ENCODE data around the gene AURKA. TPM values are rescaled to one million over a fixed set of nuclear protein-coding genes. Genes with fewer than 3 reads are reported as not detected.
"Not testable (repeated sequence)": the region's sequence is repeated elsewhere in the genome, so short reads cannot be mapped to it uniquely, and the experiment has no call there.

AURKA gene
- total RNA-seq, 1 donor from 2014 or later: 12.3 TPM

DNA sequence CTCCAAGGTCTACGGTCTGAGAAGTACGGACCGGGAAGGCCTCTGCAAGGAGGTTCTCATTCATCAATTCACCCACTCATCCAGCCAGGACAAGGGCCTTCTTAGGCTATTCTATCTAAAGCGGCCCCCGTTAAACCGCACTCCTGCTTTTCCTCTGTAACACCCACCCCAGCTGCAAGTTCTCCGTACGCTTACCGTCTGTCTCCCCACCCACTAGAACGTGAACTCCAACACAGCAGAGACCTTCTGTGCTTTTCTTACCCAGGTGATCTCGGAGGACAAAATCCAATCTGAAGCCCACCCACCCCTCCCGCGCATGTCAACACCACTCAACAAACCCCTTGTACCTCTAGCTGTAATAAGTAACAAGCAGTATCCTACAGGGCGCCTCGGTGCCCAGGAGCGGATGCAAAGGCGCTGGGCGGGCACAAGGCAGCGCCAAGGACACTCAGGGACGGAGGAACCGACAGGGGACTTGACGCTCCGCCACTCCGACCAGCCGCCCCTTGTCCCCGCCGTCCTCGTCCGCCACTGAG is 351 bp downstream of the AURKA start:
- DNase-seq (ENCODE audit: low spot score): no peak

DNA sequence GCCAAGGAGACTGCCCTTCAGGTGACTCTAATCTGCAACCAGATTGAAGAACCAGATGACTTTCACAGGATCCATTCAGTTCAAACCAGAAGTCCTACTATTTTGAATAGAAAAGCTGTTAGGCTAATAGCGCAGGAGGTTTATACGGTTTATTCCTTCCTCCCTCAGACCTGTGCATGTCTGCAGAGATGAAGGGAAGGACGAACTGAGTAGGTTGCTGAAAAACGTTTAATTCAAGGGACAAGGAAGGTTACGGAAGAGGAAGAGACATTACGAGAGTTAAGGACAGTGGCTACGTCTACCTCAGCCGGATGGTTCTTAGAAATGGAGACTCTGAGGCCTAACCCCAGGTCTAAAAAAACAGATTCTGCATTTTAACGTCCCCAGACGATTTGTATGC is 978 bp downstream of the AURKA start:
- no peak for DNase-seq (ENCODE audit: low spot score)

DNA sequence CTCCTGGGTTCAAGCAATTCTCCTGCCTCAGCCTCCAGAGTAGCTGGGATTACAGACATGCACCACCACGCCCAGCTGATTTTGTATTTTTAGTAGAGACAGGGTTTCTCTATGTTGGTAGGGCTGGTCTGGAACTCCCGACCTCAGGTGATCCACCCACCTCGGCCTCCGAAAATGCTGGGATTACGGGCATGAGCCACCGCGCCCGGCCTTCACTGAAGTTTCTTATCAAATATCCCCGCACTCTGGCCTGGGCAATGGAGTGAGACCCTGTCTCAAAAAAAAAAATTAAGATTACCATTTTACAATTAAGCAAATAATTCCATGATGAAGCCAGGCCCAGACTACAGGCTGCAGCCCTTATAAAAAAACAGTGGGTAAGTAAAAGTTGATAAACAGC is 1.6 kb downstream of the AURKA start:
- DNase-seq (ENCODE audit: low spot score): not testable (repeated sequence)

DNA sequence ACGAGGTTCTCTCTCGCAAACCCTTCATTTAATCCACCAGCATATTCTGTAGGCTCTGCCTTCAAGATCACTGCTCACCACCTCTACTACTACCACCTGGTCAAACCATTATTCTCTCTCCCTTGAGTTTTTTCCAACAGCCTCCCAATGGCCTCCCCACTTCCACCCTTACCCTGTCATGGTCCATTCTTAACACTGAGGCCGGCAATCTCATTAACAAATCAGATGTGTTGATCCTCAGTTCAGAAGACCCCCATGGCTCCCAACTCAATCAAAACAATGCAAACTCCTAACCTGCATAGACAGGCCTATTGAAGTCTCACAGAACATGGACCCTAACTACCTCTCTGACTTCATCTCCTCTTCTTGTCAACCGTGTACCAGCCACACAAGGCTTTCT is 2.2 kb downstream of the AURKA start:
- no peak for DNase-seq (ENCODE audit: low spot score)

DNA sequence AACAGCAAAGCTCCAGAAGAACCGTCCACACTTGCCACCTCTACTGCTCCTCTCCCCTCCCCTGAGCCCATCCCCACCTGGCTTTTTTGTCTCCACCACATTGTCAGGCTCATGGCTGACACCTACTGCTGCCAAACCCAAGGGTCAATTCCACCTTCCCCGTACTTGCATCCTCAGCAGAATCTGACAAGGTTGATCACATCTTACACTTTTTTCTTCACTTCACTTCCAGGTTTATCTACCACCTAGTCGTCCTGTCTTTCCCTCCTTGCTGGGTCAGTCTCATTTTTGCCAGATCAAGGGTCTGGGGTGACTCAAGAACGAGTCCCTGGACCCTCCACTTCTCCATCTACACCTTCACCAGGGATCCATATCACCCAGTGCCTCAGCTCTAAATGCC is 3.1 kb downstream of the AURKA start:
- no peak for DNase-seq (ENCODE audit: low spot score)

DNA sequence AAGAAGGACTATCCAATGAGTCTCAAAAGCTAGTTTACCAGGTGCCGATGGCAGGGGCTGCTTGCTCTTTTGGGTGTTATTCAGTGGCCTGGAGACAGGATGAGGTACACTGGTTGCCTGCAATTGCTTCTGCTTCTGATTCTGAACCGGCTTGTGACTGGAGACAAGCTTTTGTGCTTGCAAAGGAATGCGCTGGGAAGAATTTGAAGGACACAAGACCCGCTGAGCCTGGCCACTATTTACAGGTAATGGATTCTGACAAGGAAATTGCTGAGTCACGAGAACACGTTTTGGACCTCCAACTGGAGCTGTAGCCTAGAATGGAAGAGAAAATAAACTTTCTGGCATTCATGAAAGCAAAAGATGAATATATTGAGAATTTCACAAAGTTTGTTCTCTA is 5.8 kb downstream of the AURKA start:
- no peak for DNase-seq (ENCODE audit: low spot score)

DNA sequence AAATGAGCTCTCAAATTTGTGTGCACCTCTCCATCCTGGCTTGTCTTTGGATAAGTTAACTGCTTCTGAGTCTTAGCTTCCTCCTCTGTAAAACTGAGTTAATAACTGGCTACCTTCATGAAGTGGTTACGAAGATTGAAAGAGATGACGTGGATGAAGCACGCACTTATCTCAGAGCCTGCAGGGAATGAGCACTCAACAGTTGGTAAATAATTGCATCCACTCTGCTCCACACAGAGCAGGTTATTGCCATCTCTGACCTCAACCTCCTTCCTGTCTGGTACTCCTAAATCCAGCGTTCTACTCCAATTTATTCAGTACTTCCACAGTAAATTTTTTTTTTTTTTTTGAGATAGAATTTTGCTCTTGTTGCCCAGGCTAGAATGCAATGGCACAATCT is 6.9 kb downstream of the AURKA start:
- no peak for DNase-seq (ENCODE audit: low spot score)

DNA sequence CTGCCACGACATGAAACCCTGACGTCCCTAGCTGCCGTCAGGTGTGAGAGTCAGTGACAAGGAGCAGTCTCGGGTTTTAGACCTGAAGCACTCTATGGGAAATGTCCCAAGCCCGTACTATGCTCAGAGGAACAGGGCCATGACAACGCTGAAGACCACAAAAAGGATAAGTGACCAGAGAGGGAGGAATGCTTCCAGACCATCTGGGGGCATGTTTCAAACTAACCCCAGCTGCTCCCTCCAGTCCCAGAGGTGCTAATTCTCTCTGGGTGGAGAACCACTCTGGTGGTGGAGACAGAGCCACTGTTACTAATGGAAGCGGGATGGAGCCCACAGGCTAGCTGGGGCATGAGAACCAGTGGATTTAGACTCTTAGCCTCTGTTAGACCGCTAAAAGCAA is 8.7 kb downstream of the AURKA start:
- DNase-seq (ENCODE audit: low spot score): no peak

DNA sequence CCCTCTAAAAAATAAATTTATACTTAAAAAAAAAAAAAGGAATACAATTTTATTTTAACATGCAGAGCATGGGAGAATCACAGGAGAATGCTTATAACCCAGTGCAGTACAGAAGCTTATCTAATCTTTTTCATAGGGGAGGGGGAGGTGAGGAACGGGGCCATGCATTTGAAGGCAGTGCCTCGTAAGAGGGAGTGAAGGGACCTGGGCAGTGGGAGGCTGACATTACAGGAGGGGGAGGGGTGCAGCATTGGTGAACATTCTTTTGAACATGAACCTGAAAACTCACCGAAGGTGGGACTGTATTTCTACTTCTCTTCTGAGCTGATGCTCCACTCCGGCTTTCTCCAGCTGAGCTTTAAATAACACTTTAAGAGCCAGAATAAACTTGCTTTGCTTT is 9.3 kb downstream of the AURKA start:
- DNase-seq (ENCODE audit: low spot score): no peak

DNA sequence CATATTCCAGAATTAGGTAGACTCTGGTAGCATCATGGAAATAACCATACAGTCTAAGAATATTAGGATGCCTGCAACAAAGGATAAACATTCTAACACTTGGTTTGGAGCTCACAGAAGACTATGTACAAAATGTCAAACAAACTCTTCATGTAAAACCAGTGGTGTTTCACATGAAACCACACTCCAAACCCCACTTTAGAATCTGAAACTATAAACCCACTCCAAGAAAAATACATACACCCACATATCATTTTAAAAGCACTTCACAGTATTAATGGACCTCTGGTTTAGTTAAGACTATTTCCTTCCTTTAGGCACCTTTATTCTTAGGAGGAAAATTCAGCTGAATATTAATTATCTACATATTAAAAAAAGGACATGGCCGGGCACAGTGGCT is 10.5 kb downstream of the AURKA start:
- no peak for DNase-seq (ENCODE audit: low spot score)

DNA sequence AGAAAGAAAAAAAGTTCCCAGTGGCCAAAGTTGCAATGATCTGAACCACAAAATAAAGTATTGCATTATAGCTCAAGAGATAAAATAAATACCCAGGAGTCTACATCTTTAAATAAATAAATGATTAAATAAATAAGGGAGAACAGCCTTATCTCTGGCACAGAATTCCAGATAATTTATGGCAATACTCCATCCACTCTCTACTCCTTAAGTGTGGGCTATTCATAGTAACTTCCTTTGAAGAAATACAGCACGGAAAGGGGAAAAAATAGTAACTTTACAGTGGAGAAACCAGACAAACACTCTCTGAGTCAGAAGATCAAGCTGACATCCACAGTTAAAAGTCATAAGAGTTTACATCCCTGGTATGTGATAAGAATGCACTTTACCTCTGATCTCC is 11.6 kb downstream of the AURKA start:
- peak; percentile 83 for DNase-seq (ENCODE audit: low spot score)

DNA sequence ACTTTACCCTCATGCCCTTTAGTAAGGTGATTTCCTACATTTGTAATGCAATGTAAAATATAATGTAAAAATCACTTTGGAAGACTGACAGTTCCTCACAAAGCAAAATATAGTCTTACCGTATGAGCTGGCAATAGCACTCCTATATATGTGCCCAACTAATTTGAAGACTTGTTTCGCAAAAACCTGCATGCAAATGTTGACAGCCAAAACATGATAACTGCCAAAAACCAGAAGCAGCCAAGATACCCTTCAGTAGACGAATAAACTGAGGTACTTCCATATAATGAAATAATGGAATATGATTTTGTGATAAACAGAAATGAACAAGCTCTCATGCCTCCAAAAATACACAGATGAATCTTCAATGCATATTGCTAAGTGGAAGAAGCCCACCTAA is 13.6 kb downstream of the AURKA start:
- DNase-seq (ENCODE audit: low spot score): no peak

DNA sequence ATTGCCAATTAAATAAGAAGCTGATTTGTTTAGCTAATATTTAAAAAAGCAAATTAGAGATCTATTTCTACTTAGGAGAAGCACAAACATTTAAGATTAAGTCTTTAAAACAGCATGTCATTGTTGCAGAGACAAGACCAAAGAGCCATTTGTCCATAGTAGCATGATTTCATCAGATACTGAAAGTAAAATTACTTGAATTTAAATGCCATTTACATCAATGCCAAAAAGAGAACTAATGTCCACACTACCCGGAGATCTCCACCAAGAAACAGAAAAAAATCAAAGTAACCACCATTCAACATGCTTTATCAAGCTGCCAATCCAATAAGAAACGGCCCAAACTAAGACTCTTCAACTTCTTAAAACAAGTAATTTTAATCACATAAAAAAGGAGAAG is 15.7 kb downstream of the AURKA start:
- no peak for DNase-seq (ENCODE audit: low spot score)

DNA sequence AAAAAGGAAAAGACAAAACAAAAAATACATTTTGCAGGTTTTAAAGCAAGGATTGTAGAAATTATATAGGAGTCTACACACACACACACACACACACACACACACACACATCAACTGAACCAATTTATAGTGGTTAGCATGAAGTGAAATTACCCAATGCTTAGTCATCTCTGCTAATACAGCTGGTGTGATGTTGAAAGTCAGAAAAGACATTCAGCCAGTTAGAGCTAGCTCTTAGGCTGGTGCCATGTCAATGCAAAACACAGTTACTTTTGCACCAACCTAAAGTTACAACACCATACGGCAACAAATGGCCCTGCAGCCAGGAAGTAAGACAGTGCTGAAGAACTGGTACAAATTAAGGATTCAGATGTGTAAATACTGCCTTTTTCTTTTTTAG is 18.1 kb downstream of the AURKA start:
- DNase-seq (ENCODE audit: low spot score): peak; percentile 52

DNA sequence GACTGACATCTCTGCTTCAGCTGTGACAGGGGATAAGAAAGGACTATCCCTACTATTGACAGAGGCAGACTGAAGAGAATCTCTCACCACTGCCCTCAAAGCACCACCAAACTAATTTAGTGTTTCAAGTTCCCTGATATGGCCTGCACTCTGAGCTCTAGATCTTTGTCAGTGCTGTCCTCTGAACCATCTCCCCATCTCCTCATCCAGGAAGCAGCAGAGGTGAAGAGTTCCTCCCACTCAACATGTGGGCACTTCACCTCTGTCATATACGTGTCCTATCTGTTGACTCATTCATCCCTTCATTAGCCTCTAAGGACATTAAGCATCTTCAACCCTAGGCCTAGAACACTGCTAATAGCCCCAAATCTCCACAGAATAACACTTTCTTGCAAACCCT is 19.2 kb downstream of the AURKA start:
- no peak for DNase-seq (ENCODE audit: low spot score)

DNA sequence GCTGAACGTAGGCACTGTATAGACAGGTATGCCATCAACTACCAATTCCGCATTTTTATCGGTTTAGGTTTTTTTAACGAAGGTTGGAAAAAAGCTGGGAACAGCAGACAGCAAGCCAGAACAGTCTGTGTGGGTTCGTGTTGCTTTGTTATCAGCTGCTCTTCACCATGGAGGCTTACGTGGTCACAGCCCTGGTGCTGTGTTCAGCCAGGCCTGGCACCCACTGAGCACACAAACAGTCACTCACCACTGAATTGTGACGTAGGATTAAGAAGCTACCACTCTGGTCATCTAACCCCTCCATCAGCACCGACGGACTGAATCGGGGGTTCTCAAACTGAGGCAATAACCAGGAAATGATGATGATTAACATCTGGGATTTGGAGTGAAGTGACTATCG is 20.0 kb downstream of the AURKA start:
- DNase-seq (ENCODE audit: low spot score): no peak

DNA sequence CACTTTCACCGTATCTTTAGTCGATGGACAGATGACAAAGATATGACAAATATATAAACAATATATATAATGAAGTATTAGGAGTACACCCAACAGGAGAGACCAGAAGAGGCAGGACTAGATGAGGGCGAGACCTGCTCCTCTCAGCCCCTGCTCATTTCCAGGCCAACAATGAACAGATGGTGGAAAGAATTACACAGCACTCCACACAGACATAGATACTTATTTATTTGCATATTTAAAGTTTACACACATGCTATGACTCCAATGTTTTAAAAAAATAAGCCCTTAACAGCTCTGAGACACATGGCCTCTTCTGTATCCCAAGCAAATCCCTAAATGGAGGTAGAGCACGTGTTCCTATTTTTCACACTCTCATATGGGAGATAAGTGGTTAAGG is 22.8 kb downstream of the AURKA start:
- no peak for DNase-seq (ENCODE audit: low spot score)

DNA sequence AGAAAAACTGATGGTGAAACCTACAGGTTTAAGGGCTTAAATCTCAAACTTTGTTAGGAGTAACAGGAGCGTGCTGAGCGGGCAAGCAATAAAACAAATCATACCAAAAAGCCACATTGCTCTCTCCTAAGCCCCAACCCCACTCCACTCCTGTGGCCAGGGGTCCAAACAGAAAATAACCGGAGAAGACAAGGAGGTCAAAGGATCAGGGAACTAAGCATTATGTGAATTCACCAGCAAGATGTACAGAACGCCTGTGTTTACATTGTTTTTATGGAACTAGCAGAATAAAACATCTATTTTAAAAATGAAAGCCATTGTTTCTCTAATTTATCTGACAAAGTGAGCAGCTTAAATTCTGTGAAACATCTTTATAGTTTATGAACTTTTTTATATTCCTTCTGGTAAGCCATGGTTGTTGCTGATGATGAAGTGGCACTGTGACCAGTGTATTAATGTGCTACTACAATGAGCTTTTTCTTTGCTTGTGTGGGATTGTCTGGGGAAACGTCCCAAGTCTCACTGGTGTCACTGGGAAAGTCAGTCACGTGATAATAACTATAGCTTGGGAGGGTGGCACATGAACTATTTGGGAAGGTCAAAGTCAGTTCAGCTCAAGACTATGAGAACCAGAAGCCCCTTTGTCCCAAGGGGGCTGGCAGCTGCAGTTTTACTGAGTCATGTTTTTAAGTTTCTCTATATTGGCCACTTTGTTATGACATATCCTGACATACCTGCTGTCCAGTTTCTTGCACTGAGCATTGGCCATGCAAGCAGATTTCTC is 23.5 kb downstream of the AURKA start:
- DNase-seq (ENCODE audit: low spot score): no peak

DNA sequence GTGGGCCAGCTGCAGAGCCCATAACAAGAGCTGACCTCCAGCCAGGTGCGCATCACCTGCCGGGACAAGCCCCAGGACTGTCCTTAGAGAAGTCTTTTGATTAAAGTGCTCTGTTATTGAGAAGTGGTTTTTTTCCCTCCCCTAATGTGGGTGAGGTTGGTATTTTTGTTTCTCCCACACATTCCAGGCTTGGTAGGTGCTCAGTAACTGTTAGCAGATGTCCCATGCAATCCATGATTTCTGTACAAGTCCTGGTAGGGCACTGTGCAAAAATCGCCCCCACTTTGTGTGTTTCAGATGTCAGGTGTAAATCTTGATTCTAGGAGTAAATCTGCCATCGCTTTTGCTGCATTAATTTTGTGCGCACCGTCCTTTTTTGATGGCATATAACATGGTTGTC is 28.5 kb downstream of the AURKA start:
- DNase-seq (ENCODE audit: low spot score): no peak

DNA sequence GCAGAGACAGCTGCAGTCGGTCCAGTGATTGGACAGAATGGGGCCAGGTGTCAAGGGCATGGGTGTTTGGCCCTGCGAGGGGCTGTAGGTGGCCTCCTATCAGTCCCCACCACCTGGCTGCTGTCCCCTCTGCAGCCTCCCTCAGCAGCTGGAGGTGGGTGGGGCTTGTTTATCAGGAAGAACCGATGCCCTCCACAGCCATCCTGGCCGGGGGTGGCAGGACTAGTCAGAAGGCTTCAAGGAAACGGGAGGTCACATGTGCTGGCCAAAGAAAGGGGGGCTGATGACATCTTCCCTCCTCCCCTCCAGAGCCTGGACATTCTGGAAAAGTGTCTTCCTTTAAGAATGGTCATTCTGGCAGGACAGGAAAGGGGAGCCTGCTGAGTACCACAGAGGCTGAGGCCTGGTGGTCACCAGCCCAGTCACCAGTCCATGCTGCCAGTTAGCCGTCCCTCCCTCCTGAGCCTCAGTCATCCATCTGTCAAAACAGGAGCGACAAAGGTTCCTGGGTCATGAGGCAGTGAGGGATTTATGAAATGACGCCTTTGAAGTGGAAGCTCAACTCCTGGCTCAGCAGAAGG is 29.1 kb downstream of the AURKA start:
- DNase-seq (ENCODE audit: low spot score): no peak

DNA sequence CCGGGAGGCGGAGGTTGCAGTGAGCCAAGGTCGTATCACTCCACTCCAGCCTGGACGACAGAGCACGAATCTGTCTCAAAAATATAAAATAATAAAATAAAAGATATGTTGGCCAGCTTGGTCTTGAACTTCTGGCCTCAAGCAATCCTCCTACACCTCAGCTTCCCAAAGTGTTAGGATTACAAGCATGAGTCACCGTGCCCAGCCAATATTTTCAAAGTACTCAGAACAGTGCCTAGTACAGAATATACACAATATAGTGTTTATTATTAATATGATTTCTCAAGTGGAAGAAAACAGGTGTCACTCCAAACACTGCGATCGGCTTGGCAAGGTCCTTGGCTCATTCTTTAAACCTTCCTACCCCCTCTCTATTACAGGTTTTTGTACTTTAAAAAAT is 30.1 kb downstream of the AURKA start:
- DNase-seq (ENCODE audit: low spot score): no peak

DNA sequence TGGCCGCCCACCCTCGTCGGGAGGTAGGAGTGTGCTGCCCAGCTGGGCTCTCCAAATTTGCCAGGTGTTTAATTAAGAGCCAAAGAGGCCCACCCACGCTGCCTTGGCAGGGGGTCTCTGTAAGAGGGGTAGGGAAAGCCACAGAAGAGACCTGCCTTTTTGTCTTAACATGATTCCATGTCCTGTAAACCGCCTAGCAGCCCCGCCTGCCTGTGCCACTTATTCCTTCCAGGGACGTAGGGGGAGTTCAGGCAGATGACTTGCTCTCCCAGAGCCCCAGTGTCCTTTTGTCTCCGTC is 31.2 kb downstream of the AURKA start:
- DNase-seq (ENCODE audit: low spot score): no peak

DNA sequence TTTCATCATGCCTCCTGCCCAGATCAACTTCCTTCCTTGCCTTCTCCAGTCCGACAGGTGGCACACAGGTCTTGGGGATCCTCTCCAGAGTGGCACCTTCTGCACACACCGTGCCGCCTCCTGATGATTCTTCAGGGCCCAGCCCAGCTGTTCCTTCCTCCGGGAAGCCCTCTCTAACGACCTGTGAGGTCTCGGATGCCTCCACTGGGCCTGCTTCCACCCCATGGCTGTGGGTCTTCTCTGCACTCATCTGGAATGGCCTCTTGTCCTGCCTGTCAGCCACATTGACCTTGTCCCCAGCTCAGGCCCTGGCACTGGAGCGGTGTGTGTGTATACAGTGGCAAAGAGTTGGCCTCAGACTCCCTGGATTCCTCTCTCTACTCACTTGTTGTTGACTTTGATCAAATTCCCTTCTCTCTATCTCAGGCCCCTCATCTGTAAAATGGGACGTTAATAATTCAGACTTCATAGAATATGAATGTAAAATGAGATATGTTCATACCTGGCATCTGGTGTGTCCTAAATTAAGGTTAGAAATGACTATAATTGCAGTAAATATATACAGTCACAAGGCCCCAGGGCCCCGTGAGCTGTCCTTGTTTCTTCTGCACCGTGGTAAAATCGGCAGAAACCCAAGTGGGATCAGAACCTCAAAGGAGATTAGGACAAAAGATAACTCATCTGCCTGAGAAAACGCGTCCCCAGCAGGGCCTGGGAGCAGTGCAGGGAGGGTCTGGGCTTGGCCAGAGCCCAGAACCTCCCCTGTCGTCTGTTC is 31.7 kb downstream of the AURKA start:
- no peak for DNase-seq (ENCODE audit: low spot score)

All from umbilical cord (tissue), 2 donors.